Panc1 (cell line): ENCODE data around the gene TEX53. TPM values are rescaled to one million over a fixed set of nuclear protein-coding genes. Genes with fewer than 3 reads are reported as not detected.

ENCODE experiments used
- ATAC-seq: fragments of 200-7000 bp; cut with Tn5 transposase; 2 replicates; pipeline ENCODE4 v1.9.1; 2020; ENCODE audit warnings: mild to moderate bottlenecking, moderate library complexity
- BruUV-seq: library from RNA; stranded (reverse); fragments of 400-500 nt; replicated peaks from 2 replicates; lab custom pipeline; 2021; lab: Mats Ljungman, UMichigan
- CTCF ChIA-PET: fragments of 300-600 bp; sonication (Branson Sonifier 250); formaldehyde crosslinking; loops from one replicate; lab custom pipeline; 2022; ENCODE audit warnings: antibody characterized with exemption; lab: Charles Lee
- POLR2A ChIA-PET: fragments of 300-600 bp; sonication (Branson Sonifier 250); formaldehyde crosslinking; loops from one replicate; lab custom pipeline; 2022; ENCODE audit warnings: antibody characterized with exemption; lab: Charles Lee
- DNase-seq: peaks from one replicate; pipeline ENCODE4 v3.0.0-alpha.2; 2010; ENCODE audit warnings: low read depth, low spot score
- H3K27ac ChIP-seq: 2 replicates; pipeline ENCODE4 v1.5.1; 2011; ENCODE audit warnings: mild to moderate bottlenecking, low read length, inconsistent platforms
- H3K27me3 ChIP-seq: fragments of 200-500 bp; sonication (Bioruptor generic); 2 replicates; pipeline ENCODE4 v1.6.0; 2014; ENCODE audit warnings: low read length, inconsistent platforms; ENCODE audit not compliant: control insufficient read depth, insufficient read depth
- H3K36me3 ChIP-seq: fragments of 200-500 bp; sonication (Bioruptor generic); 2 replicates; pipeline ENCODE4 v1.5.1; 2014; ENCODE audit warnings: inconsistent platforms, mild to moderate bottlenecking, low read length, moderate library complexity; ENCODE audit not compliant: control insufficient read depth, insufficient read depth
- H3K4me1 ChIP-seq: 2 replicates; pipeline ENCODE4 v1.5.1; 2011; ENCODE audit warnings: inconsistent platforms, mild to moderate bottlenecking, low read length, moderate library complexity; ENCODE audit not compliant: control insufficient read depth, insufficient read depth
- H3K4me3 ChIP-seq, 2 experiments: 2 replicates each; pipeline ENCODE4 v1.5.1; 2011 to 2012; ENCODE audit warnings: low read depth in 2 of 2, low read length in 2 of 2, mild to moderate bottlenecking in 2 of 2, inconsistent platforms in 1 of 2, moderate library complexity in 1 of 2
- H3K9me3 ChIP-seq: fragments of 200-500 bp; sonication (Bioruptor generic); 2 replicates; pipeline ENCODE4 v1.5.1; 2014; ENCODE audit warnings: low read depth, mild to moderate bottlenecking, inconsistent platforms, low read length, moderate library complexity; ENCODE audit not compliant: control insufficient read depth, insufficient read depth
- POLR2AphosphoS5 ChIP-seq: IDR thresholded peaks from 2 replicates; pipeline ENCODE4 v1.6.1; 2012; ENCODE audit warnings: mild to moderate bottlenecking, low read depth, low read length, moderate library complexity
- SIN3A ChIP-seq: IDR thresholded peaks from 2 replicates; pipeline ENCODE4 v1.6.1; 2012; ENCODE audit warnings: low read depth, mild to moderate bottlenecking, low read length, moderate library complexity, borderline replicate concordance; ENCODE audit not compliant: insufficient read depth
- TCF7L2 ChIP-seq: IDR thresholded peaks from 2 replicates; pipeline ENCODE4 v1.6.1; 2011; ENCODE audit warnings: mild to moderate bottlenecking, low read depth, low read length, inconsistent platforms
- in situ Hi-C: cut with HindIII; loops from 2 replicates; pipeline ENCODE4 v1.10.0; 2016; ENCODE audit warnings: low sequenced_read_pairs, low pct_unique_long_range_greater_than_20kb
- intact Hi-C: fragments of 100-400 bp; cut with micrococcal nuclease; formaldehyde crosslinking; loops from one replicate; pipeline ENCODE4 v1.10.0; 2022; ENCODE audit not compliant: unreplicated experiment
- total RNA-seq: library from RNA; stranded (reverse); gene quantifications from one replicate; pipeline ENCODE4 v1.2.1, GENCODE V29; 2021; ENCODE audit not compliant: unreplicated experiment
- TF ChIP-seq, protein P1 (sequence below), 2 experiments: IDR thresholded peaks; 2 replicates each; pipeline ENCODE4 v1.6.1; 2011 to 2012; ENCODE audit warnings: low read depth in 2 of 2, control low read depth in 1 of 2, low read length in 1 of 2, mild to moderate bottlenecking in 1 of 2, moderate library complexity in 1 of 2; ENCODE audit not compliant: insufficient read depth in 1 of 2
- TF ChIP-seq, protein P2 (sequence below): fragments of 450-650 bp; IDR thresholded peaks from 2 replicates; pipeline ENCODE4 v1.5.1; 2017; ENCODE audit warnings: mild to moderate bottlenecking

Gene TEX53
- total RNA-seq, 1 experiment from 2014 or later: not detected

DNA sequence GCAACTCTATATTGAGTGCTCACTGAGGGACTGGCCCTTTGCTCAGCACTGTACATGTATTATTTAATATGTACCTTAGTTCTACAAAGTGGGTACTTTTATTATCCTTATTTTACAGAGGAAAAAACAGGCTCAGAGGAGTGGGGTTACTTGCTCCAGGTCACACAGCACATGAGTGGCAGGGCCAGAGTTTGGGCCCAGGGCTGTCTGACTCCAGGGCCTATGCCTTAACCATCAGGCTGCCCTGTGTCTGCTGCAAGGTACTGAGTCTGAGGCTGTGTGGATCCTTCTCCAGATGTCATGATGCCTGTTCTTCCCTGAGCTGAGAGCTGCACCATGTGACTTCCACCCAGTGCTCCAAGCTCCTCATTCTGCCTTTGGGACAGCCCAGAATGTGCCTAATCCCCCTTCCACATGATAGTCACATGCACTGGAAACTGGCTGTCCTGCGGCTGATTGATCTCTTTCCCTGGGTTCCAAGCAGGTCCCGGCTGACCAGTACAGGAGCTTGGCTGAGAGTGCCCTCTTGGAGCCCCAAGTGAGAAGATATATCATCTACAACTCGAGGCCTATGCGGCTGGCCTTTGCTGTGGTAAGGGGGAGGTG is 31.1 kb downstream of the TEX53 start:
- no peak overlapping the region for H3K27ac ChIP-seq
- H3K4me1 ChIP-seq: no peaks in the 10 kb centered on the region
- no peaks in the 10 kb centered on the region for H3K36me3 ChIP-seq
- ATAC-seq (no peak), DNase-seq (no peak)
- intact Hi-C loops: no loop called here
- no peak for TF ChIP-seq SIN3A
- TF ChIP-seq, protein P1, sequence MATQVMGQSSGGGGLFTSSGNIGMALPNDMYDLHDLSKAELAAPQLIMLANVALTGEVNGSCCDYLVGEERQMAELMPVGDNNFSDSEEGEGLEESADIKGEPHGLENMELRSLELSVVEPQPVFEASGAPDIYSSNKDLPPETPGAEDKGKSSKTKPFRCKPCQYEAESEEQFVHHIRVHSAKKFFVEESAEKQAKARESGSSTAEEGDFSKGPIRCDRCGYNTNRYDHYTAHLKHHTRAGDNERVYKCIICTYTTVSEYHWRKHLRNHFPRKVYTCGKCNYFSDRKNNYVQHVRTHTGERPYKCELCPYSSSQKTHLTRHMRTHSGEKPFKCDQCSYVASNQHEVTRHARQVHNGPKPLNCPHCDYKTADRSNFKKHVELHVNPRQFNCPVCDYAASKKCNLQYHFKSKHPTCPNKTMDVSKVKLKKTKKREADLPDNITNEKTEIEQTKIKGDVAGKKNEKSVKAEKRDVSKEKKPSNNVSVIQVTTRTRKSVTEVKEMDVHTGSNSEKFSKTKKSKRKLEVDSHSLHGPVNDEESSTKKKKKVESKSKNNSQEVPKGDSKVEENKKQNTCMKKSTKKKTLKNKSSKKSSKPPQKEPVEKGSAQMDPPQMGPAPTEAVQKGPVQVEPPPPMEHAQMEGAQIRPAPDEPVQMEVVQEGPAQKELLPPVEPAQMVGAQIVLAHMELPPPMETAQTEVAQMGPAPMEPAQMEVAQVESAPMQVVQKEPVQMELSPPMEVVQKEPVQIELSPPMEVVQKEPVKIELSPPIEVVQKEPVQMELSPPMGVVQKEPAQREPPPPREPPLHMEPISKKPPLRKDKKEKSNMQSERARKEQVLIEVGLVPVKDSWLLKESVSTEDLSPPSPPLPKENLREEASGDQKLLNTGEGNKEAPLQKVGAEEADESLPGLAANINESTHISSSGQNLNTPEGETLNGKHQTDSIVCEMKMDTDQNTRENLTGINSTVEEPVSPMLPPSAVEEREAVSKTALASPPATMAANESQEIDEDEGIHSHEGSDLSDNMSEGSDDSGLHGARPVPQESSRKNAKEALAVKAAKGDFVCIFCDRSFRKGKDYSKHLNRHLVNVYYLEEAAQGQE (IDR thresholded peaks at IDR 0.05; ENCODE audit: insufficient read depth in 1 of 2, low read depth in 2 of 2, low read length in 1 of 2): no peak
- TF ChIP-seq TCF7L2: no peak
- TF ChIP-seq POLR2AphosphoS5: no peak
- TF ChIP-seq, protein P2, sequence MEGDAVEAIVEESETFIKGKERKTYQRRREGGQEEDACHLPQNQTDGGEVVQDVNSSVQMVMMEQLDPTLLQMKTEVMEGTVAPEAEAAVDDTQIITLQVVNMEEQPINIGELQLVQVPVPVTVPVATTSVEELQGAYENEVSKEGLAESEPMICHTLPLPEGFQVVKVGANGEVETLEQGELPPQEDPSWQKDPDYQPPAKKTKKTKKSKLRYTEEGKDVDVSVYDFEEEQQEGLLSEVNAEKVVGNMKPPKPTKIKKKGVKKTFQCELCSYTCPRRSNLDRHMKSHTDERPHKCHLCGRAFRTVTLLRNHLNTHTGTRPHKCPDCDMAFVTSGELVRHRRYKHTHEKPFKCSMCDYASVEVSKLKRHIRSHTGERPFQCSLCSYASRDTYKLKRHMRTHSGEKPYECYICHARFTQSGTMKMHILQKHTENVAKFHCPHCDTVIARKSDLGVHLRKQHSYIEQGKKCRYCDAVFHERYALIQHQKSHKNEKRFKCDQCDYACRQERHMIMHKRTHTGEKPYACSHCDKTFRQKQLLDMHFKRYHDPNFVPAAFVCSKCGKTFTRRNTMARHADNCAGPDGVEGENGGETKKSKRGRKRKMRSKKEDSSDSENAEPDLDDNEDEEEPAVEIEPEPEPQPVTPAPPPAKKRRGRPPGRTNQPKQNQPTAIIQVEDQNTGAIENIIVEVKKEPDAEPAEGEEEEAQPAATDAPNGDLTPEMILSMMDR: no peak
- BruUV-seq: no TSS peak
- in situ Hi-C loops: no loop called here
- H3K4me3 ChIP-seq: no peak overlapping the region
- CTCF ChIA-PET: no interaction called here
- no peaks in the 10 kb centered on the region for H3K27me3 ChIP-seq
- no peaks in the 10 kb centered on the region for H3K9me3 ChIP-seq
- POLR2A ChIA-PET: no interaction called here

DNA sequence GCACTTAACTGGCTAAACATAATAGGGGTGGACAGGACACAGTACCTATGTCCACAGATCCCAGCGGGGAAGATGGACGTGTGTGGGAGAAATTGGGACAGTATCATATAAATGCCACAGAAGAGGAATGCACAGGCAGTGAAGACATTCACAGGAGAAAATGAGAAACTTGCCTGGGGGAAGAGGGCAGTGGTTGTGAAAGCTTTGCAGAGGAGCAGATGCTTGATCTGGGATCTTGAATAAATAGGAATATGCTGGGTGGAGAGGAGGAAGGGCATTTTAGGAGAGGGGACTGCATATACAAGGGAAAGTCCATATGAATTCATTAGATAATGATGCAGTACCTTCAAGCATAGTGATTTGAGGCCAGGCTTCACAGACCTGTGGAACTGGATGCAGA is 32.9 kb downstream of the TEX53 start:
- intact Hi-C loops: no loop called here
- H3K9me3 ChIP-seq: no peaks in the 10 kb centered on the region
- BruUV-seq: no TSS peak
- no peak overlapping the region for H3K27ac ChIP-seq
- in situ Hi-C loops: no loop called here
- no peak for ATAC-seq
- no peaks in the 10 kb centered on the region for H3K27me3 ChIP-seq
- H3K4me1 ChIP-seq: no peaks in the 10 kb centered on the region
- ChIA-PET CTCF (no interaction called here), POLR2A (no interaction called here)
- DNase-seq: no peak
- no peak overlapping the region for H3K4me3 ChIP-seq
- H3K36me3 ChIP-seq: no peaks in the 10 kb centered on the region
- TF ChIP-seq, protein P2: no peak
- TF ChIP-seq, protein P1 (IDR thresholded peaks at IDR 0.05; ENCODE audit: insufficient read depth in 1 of 2, low read depth in 2 of 2, low read length in 1 of 2): no peak
- TF ChIP-seq TCF7L2: no peak
- TF ChIP-seq POLR2AphosphoS5: no peak
- TF ChIP-seq SIN3A: no peak
